ENCODE results near the gene TCF7L2.

GRCh38 chr10:113001599-113002448 is 51.8 kb downstream of the TCF7L2 start:
- no peak for TF ChIP-seq CTCF (IDR thresholded peaks at IDR 0.05)
- no peak for TF ChIP-seq POLR2A (IDR thresholded peaks at IDR 0.05)
- TF ChIP-seq EP300 (IDR thresholded peaks at IDR 0.05): no peak

All from ovary (tissue), 3 donors.